HG03565 (cell line): ENCODE data around the gene SLF2.
A peak's percentile ranks its signal among the peaks of the same experiment; 100 is the strongest.

Experiments
- ATAC-seq: cut with Tn5 transposase; IDR thresholded peaks from one replicate; pipeline ENCODE4 v1.9.1; 2021; ENCODE audit warnings: mild to moderate bottlenecking, moderate library complexity; ENCODE audit not compliant: unreplicated experiment

SLF2 gene

GRCh38 chr10:100997360-100998182 is 84.8 kb downstream of the SLF2 start:
- no peak for ATAC-seq

DNA sequence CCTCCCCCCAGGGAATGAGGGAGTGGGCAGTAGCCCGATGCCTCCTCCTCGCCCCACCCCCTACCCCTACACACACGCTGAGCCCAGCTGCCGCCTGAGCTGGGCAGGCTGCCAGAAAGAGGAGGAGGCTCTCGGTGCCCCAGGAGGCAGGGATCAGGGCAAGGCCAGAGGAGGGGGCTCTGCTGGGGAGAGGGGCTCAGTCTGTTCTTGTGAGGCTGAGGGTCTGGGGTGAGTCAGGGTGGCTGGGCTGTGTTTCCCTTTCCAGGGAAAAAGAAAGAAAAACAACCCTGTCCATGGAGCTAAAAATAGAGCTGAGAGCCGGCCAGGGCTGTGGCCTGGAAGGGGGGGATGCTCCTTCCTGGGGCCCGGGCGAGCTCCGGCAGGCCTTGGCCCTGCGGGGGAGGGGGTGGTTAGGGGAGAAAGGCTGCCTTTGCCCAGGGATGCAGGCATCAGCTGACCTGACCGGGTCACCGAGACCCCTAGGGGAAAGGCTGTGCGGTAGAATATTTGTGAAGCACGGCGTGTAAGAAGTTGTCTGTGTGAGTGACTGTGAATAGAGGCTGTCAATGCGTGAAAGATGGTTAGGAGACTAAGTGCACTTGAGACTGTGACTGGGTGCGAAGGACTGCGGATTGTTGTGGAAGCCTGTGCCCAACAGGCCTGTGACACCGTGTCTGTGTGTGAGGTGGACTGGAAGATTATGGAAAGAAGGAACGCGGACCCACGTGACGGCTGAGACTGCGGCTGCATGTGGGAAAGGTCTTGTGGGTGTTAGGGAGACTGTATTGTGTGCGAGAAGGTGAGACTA is 85.6 kb downstream of the SLF2 start:
- no peak for ATAC-seq

DNA sequence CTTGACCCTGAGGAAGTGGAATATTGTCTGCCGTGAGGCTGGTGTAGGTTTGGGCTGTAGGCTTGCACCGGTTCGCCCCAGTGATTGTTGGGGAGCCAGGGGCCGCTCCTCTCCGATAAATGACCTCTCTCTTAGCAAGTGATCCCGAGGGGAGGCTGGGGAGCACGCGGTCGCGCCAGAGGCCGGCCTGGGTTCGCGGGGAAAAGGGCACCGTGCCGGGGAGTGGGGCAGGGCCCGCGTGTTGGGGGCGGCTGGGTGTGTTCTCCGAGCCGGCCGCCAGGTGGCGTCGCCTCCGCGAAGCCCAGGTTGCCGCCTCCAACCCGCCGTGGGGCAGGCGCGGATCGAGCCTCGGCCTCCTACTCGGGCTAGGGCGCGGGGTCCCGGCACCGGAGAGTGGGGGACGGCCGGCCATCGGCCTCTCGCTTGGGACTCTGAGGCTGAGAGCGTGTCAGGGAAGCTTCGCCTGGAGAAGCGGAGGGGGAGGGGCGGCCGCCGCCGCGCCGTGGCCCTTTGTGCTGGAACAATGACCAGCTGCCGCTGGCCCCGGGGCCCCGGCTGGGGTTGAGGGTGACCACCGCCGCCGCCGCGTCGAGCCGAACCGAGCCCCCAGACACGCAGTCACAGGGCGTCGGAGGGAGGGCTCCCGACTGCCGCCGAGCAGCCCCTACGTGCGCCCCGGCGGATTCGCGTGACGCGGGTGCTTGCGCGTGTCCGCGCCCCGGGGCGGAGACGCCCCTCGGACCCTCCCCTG is 86.4 kb downstream of the SLF2 start:
- peak; percentile 40 for ATAC-seq

DNA sequence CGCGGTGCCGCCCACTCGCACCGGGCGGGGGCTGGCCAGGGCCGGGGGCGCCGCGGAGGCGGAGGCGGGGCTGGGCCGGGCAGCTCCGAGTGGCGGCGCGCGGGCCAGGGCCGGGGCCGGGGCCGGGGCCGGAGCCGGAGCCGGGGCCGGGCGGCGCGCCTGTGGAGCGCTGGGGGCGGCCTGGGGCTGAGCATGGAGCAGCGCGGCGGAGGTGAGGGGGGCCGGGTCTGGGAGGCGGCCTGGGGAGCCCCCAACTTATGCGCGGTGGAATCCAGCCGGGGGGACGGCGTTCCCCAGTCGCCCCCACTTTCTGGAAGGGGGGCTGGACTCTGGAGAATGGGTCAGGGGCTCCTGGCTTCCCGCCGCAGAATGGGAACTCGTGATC is 87.0 kb downstream of the SLF2 start, which contains the start of gene LZTS2:
Gene LZTS2, plus strand, starts transcription at position 67 of the 385 bp plus-strand sequence. CDS start 2,731 bp downstream, outside the sequence.
- no peak for ATAC-seq

- no peak for ATAC-seq
These were observed 87.6 kb downstream of the SLF2 start for GRCh38 chr10:101000127-101000914.

GRCh38 chr10:101000915-101001658 is 88.3 kb downstream of the SLF2 start:
- ATAC-seq, result no peak

- no peak for ATAC-seq
These were observed 88.9 kb downstream of the SLF2 start for GRCh38 chr10:101001659-101002035.

DNA sequence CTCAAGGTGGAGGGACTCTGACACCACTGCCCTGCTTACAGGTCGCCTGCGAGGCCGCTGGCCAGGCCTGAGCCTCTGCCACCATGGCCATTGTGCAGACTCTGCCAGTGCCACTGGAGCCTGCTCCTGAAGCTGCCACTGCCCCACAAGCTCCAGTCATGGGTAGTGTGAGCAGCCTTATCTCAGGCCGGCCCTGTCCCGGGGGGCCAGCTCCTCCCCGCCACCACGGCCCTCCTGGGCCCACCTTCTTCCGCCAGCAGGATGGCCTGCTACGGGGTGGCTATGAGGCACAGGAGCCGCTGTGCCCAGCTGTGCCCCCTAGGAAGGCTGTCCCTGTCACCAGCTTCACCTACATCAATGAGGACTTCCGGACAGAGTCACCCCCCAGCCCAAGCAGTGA is 89.7 kb downstream of the SLF2 start:
- ATAC-seq, result no peak

- no peak for ATAC-seq
These were observed 91.0 kb downstream of the SLF2 start for GRCh38 chr10:101003639-101004206.

- ATAC-seq, result no peak
These were observed 92.6 kb downstream of the SLF2 start for GRCh38 chr10:101005361-101005760.

DNA sequence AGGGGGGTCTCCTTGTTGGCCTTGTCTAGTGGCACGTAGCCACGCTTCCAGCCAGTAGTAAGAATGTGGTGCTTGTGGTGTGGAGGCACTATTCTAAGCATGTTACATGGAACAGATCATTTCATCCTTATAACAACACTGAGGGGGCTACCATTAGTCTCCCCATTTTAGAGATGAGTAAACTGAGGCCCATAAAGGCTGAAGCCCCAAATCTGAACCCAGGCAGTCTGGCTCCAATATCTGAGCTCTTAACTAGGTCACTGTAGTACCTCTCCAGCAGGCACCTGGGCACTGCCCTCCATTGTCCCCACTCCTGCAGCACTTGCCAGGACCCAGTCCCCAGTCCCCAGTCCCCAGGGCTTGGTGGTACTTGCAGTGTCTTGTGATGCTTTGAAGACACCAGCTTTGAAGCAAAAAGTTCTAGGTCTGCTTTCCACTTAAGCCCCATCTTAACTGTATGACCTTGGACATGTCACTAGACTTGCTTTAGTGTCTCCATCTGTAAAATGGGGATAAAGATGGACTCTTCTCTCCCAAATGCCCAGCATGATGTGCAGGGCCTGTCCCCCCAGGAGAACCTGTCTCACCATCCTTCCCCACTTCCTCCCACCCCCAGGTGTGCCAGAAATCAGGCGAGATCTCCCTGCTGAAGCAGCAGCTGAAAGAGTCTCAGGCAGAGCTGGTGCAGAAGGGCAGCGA is 93.3 kb downstream of the SLF2 start:
- ATAC-seq, result no peak

- no peak for ATAC-seq
These were observed 93.9 kb downstream of the SLF2 start for GRCh38 chr10:101006593-101007098.

- no peak for ATAC-seq
These were observed 94.4 kb downstream of the SLF2 start for GRCh38 chr10:101007099-101007711.

- ATAC-seq, result no peak
These were observed 95.4 kb downstream of the SLF2 start for GRCh38 chr10:101007915-101008822.

GRCh38 chr10:101008823-101009423 is 96.2 kb downstream of the SLF2 start:
- ATAC-seq, result no peak

DNA sequence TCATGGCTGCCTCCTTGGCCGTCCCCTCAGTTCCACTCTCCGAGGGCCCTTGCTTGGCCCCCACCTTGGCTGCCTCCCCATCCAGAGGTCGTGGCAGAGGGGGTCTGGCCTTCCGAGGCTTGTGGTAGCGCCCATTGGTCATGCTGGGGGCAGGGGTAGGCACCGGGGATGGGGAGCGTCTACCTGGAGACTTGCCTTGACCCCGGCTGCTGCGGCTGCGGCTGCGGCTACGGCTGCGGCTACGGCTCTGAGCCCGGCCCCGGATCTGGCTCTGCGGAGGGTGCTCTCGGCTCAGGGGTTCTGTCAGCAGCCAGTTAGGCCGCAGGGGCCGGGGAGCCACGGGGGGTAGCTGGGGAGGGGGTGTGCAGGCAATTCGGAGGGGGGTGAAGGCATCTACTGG is 97.6 kb downstream of the SLF2 start:
- ATAC-seq, result no peak
